22Rv1 (cell line): ENCODE data around the gene ISG15.

ENCODE experiments used
- CTCF ChIP-seq: fragments of 450-650 bp; IDR thresholded peaks from 2 replicates; pipeline ENCODE4 v1.5.1; 2017; ENCODE audit warnings: mild to moderate bottlenecking
- ZFX ChIP-seq: fragments of 450-650 bp; IDR thresholded peaks from 2 replicates; pipeline ENCODE4 v1.6.1; 2017; ENCODE audit warnings: antibody characterized with exemption, borderline replicate concordance

GRCh38 chr1:964691-965525, 48.4 kb upstream of the ISG15 start:
- TF ChIP-seq CTCF = no peak
- no peak for TF ChIP-seq ZFX
